Midbrain (tissue), 1 donor: Measurements from ENCODE around the gene TNFRSF12A.

Source experiments
- DNase-seq: peaks from one replicate; lab custom pipeline; 2025; lab: John Stamatoyannopoulos, UW

The TNFRSF12A gene

DNA sequence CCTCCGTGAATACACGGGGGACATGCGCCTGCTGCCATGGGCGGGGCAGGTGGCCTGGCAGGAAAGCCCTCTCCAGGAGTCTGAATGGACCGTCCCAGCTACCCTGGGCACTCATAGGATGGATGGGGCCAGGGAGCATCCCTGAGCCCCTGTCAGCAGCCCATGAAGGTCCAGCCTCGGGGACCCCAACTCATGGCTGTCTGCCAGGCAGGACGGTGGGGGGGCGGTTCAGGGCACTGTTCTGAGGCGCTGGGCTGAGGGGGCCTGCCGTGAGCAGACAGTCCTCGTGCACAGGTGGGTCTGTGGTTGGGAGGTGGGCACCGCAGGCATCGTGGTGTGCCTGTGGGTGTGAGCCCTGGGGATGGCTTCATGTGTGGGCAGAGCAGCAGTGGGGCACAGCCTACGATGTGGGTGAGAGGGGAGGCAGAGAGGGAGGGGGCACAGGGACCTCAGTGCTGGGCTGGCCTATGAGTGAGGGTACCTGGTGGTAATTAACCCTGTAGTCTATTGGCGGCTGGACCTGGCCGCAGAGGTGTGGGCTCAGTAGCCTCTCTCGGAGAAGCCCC lies 33.5 kb upstream of the TNFRSF12A start:
- DNase-seq, result no peak

- no peak for DNase-seq
Observed at GRCh38 chr16:2987286-2987685, 32.9 kb upstream of the TNFRSF12A start.

- DNase-seq, result no peak
Observed at GRCh38 chr16:2987833-2988232, 32.3 kb upstream of the TNFRSF12A start.

DNA sequence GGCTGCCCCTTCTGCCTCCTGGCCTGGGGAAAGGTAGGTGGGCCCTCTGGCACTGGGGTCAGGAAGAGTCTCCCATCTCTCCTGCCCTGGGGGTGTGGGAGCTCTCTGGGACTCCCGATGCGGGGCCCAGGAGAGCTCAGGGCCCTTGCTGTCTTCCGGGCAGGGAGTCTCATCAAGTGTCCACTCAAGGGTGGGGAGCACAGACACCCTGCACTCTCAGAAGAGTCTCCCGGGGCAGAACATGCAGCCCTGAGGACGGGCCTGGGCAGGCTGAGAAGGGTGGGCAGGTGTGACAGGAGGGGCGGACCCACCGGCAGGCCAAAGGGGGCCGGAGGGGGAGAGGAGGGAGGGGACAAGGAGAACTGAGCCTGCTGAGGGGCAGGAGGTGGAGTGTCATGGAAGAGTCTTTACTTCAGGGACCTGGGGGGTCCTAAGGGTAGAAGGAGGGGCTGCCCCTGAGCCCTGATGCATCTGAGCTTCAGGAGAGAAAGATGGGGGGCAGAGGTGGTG lies 31.5 kb upstream of the TNFRSF12A start:
- no peak for DNase-seq

GRCh38 chr16:2990891-2991290 lies 29.3 kb upstream of the TNFRSF12A start:
- DNase-seq, result no peak

- DNase-seq, result no peak
Observed at GRCh38 chr16:2991566-2992261, 28.5 kb upstream of the TNFRSF12A start.

DNA sequence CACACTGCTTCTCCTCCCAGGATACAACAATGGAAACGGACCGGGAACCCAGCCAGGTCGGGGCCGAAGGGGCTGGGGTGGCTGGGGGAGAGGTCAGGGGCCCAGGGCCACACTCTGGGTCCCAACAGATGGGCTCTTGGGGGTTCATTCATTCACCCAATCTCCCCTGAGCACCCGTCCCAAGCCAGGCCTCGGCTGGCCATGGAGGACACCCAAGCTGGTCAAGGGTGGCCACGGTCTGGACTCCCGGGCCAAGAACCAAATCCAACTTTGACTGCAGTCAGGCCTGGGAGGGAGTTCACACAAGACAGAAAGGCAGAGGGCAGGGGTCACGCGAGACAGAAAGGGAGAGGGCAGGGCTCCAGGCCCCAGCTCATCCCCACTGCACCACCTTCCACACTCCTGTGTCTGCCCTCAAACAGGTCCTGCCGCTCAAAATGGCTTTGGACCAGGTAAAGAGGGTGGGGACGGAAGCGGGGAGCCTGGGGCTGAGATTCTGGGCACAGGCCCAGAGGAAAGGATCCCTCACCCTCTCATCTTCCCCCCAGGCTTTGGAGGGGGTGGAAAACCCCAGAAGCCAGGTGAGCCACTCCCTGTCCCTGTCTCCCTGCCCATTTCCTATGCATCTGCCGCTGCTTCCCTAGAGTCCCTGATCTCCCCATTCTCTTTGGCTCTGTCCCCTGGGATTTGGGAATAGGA lies 27.6 kb upstream of the TNFRSF12A start:
- DNase-seq, result no peak

- DNase-seq, result no peak
Observed at GRCh38 chr16:2996298-2996697, 23.9 kb upstream of the TNFRSF12A start.

DNA sequence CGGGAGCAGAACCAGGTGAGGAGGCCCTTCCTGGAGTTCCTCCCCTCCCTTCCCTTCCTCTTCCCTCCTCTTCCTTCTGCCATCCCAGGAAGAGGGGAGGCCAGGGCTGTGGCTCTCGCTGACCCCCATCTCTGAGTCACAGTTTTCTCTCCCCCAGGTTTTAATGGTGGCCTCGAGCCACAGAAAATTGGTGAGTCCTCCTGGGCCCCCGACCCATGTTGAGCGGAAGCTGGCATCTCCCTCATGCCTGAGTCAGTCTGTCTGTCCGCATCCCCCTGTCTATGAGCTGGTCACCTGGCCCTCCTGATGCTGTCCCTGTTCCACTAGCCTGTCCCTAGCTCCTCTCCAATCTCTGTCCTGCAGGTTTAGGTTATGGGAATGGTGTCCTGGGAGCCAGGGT lies 20.2 kb upstream of the TNFRSF12A start:
- no peak for DNase-seq

DNA sequence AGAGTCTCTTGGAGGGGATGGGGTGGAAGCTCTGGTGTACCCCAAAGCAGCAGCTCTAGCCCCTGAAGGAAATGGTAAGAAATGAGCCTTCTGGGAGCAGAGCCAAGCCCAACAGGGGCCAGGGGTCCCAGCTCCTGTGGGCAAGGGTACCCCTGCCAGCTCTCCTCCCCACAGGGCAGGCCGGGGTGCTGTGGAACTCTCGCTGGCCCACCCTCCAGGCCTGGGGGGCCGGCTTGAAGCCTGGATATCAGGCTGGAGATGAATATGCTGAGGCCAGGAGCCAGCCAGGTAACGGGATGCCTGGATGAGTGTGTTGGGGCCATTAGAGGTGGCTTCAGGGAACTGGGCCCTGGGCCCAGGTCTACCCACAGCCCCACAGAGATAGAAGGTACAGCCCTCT lies 19.6 kb upstream of the TNFRSF12A start:
- DNase-seq, result no peak

DNA sequence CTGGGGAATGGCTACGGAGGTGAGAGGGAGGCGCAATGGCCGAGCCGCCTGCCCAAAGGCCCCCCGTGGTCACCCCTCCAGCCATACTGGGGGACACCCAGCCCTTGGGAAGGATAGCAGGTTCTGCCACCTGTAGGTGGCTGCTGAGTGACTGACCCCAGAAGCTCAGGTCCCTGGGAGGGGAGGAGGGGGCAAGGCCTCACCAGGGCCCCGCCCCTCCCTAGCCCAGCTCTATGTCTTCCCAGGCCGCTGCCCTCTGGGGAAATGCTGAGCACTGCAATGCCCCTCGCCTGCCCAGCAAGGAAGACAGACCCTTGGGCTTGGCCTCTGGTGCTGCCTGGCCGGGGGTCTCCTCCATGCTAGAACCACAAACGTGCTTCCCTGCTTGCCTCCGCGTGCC lies 18.9 kb upstream of the TNFRSF12A start:
- DNase-seq, result no peak

GRCh38 chr16:3003582-3004270 lies 16.4 kb upstream of the TNFRSF12A start:
- peak; percentile 100 for DNase-seq

GRCh38 chr16:3004319-3004718 lies 15.8 kb upstream of the TNFRSF12A start:
- no peak for DNase-seq

GRCh38 chr16:3004781-3005284 lies 15.3 kb upstream of the TNFRSF12A start:
- DNase-seq, result no peak

- DNase-seq, result no peak
Observed at GRCh38 chr16:3007059-3007956, 12.9 kb upstream of the TNFRSF12A start.

GRCh38 chr16:3007957-3008689 lies 12.0 kb upstream of the TNFRSF12A start:
- DNase-seq, result no peak

GRCh38 chr16:3008690-3009037 lies 11.5 kb upstream of the TNFRSF12A start:
- no peak for DNase-seq

- no peak for DNase-seq
Observed at GRCh38 chr16:3009568-3010390, 10.4 kb upstream of the TNFRSF12A start.

DNA sequence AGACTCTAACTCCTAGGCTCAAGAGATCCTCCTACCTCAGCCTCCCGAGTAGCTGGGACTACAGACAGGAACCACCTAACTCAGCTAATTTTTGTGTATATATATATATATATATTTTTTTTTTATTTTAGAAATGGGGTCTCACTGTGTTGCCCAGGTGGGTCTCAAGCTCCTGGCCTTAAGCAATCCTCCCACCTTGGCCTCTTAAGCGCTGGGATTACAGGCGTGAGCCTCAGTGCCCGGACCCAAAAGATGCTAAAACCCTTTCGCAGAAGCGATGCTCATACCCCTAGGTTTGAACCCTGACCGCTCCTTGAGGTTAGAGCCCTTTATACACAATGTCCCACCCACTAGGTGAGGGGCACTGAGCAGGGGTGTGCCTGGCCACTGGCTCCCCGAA lies 9.7 kb upstream of the TNFRSF12A start:
- no peak for DNase-seq

DNA sequence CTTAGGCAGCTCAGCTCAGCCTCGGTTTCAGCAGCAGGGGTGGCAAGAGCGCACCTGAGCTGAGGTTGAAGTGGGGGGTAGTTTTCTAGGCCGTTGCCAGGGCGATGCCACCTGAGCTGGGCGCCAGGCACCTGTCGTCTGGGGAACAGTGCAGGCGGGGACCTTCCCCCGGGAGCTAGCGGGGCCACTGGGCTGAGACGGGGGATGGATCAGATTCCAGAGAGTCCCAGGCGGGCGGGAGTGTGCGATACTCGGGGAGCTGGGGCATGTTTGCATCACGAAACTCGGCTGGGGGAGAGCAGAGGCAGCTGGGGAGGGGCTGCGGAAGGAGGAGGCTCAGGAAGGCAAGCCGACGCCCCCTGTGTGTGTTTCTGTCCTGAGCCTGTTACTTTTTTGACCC lies 7.9 kb upstream of the TNFRSF12A start:
- DNase-seq, result no peak
